ENCODE measurements around the gene PKDCC.
"Not testable (repeated sequence)": the region's sequence is repeated elsewhere in the genome, so short reads cannot be mapped to it uniquely, and the experiment has no call there.

The PKDCC gene

DNA sequence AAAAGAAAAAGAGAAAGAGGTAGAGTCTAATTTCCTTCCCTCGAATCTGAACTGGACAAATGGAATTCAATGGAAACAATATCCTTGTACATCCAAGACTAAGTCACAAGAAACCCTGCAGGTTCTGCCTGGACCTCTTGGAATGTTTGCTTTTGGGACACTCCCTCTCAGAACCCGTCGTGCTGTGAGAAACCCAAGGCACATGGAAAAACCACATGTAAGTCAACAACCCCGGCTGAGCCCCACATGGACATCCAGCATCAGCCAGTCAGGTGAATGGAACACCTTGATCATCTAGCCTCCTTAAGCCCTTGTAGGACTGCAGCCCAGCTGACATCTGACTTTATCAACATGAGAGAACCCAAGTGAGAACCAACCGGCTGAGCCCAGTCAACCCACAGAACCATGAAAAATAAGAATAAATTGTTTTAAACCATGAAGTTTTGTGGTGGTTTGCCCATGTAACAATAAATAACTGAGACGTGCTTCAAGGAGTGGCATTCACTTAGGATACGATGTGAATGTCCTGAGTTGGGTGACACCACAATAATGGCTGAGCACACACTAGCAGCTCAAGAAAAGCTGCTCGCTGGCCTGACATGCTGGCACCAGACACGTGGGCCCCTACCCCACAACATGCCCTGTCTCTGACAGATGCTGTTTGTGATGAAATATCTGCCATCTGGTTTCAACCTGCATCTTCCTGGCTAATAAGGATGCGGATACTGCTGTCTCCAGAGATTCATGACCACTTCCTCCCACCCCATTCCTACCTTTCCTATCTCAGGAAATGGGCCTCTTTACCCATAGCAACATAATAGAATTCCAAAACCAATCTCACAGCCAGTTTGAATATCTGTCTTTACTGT lies 28.8 kb downstream of the PKDCC start:
- TF ChIP-seq, protein P1, sequence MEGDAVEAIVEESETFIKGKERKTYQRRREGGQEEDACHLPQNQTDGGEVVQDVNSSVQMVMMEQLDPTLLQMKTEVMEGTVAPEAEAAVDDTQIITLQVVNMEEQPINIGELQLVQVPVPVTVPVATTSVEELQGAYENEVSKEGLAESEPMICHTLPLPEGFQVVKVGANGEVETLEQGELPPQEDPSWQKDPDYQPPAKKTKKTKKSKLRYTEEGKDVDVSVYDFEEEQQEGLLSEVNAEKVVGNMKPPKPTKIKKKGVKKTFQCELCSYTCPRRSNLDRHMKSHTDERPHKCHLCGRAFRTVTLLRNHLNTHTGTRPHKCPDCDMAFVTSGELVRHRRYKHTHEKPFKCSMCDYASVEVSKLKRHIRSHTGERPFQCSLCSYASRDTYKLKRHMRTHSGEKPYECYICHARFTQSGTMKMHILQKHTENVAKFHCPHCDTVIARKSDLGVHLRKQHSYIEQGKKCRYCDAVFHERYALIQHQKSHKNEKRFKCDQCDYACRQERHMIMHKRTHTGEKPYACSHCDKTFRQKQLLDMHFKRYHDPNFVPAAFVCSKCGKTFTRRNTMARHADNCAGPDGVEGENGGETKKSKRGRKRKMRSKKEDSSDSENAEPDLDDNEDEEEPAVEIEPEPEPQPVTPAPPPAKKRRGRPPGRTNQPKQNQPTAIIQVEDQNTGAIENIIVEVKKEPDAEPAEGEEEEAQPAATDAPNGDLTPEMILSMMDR (IDR thresholded peaks at IDR 0.05): no peak
- DNase-seq (ENCODE audit: low spot score): no peak
- Histone ChIP-seq H3K4me3 (no peak overlapping the region), H3K27ac (no peak overlapping the region)

DNA sequence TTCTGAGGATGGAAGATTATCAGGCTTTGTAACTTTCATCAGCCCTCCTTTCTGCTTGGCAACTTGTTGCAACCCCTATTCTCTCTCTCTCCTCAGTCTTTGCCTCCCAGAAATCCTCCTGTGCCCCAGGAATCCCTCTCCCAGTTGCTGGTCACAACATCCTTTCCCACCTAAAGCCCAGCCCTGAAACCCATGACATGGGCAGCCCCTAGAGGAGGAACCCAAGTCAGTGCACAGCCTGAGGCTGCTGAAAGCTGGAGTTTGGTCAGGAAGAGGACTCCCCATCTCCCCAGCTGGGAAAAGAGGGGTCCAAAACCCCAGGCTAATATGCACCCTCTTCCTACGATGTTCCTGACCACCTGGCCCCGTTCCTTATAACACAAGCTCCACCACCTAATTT lies 29.5 kb downstream of the PKDCC start:
- DNase-seq (ENCODE audit: low spot score): no peak
- TF ChIP-seq, protein P1 (IDR thresholded peaks at IDR 0.05): no peak
- no peak overlapping the region for H3K4me3 ChIP-seq
- H3K27ac ChIP-seq: no peak overlapping the region

GRCh38 chr2:42079737-42080287 lies 32.0 kb downstream of the PKDCC start:
- DNase-seq (ENCODE audit: low spot score): no peak
- Histone ChIP-seq H3K27ac (no peak overlapping the region), H3K4me3 (no peak overlapping the region)
- TF ChIP-seq, protein P1 (IDR thresholded peaks at IDR 0.05): no peak

GRCh38 chr2:42081151-42081550 lies 33.3 kb downstream of the PKDCC start:
- not testable (repeated sequence) for H3K4me3 ChIP-seq; DNase-seq (ENCODE audit: low spot score); H3K27ac ChIP-seq

- Histone ChIP-seq H3K27ac (no peak overlapping the region), H3K4me3 (no peak overlapping the region)
- TF ChIP-seq, protein P1 (IDR thresholded peaks at IDR 0.05): no peak
- no peak for DNase-seq (ENCODE audit: low spot score)
Observed at GRCh38 chr2:42082016-42082415, 34.2 kb downstream of the PKDCC start.

- TF ChIP-seq, protein P1 (IDR thresholded peaks at IDR 0.05): no peak
- DNase-seq (ENCODE audit: low spot score): no peak
- Histone ChIP-seq H3K4me3 (no peak overlapping the region), H3K27ac (peak overlapping the region; percentile 54 to 84)
Observed at GRCh38 chr2:42084231-42084671, 36.4 kb downstream of the PKDCC start.

DNA sequence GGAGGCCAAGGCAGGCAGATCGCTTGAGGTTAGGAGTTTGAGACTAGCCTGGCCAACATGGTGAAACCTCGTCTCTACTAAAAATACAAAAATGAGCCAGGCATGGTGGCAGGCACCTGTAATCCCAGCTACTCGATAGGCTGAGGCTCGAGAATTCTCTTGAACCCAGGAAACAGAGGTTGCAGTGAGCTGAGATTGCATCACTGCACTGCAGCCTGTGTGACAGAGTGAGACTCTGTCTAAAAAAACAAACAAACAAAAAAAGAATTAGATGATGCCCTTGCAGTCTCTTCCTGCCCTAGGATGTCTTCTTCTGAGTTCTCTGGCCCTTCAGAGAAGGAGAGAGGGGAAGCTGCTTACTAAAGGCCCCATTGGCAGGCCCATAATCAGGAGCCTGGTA lies 37.2 kb downstream of the PKDCC start:
- peak overlapping the region; percentile 54 to 84 for H3K27ac ChIP-seq
- DNase-seq (ENCODE audit: low spot score); H3K4me3 ChIP-seq: not testable (repeated sequence)
